Measurements from ENCODE around the gene SLC22A7. TPM values are rescaled to one million over a fixed set of nuclear protein-coding genes. Genes with fewer than 3 reads are reported as not detected.
A peak's percentile ranks its signal among the peaks of the same experiment; 100 is the strongest.

The SLC22A7 gene
- total RNA-seq, 1 donor from 2014 or later, result not detected

- no peaks in the 10 kb centered on the region for H3K9me3 Mint-ChIP-seq
- peak overlapping the region; percentile 26 for H3K4me3 Mint-ChIP-seq
- no peak for TF ChIP-seq CTCF (IDR thresholded peaks at IDR 0.05; ENCODE audit: unreplicated experiment)
- peaks cover 40% of the 10 kb centered on the region for H3K4me1 Mint-ChIP-seq
- no peaks in the 10 kb centered on the region for H3K36me3 Mint-ChIP-seq
- no peak for DNase-seq (ENCODE audit: low spot score in 2 of 2, unreplicated experiment in 2 of 2)
- no peak overlapping the region for H3K27ac Mint-ChIP-seq
- peaks cover 29% of the 10 kb centered on the region for H3K27me3 Mint-ChIP-seq (ENCODE audit: low read depth)
Measured at GRCh38 chr6:43268782-43269272, 29.2 kb upstream of the SLC22A7 start.

- H3K4me3 Mint-ChIP-seq, result peak overlapping the region; percentile 26
- H3K9me3 Mint-ChIP-seq, result no peaks in the 10 kb centered on the region
- no peaks in the 10 kb centered on the region for H3K36me3 Mint-ChIP-seq
- peaks cover 35% of the 10 kb centered on the region for H3K27me3 Mint-ChIP-seq (ENCODE audit: low read depth)
- no peak for TF ChIP-seq CTCF (IDR thresholded peaks at IDR 0.05; ENCODE audit: unreplicated experiment)
- DNase-seq (ENCODE audit: low spot score in 2 of 2, unreplicated experiment in 2 of 2), result peak in 1 of 2 experiments; percentile 59
- no peak overlapping the region for H3K27ac Mint-ChIP-seq
- H3K4me1 Mint-ChIP-seq, result peaks cover 40% of the 10 kb centered on the region
Measured at GRCh38 chr6:43269273-43270007, 28.6 kb upstream of the SLC22A7 start.

- Mint-ChIP-seq H3K27ac (no peak overlapping the region), H3K9me3 (no peaks in the 10 kb centered on the region), H3K27me3 (ENCODE audit: low read depth) (peaks cover 52% of the 10 kb centered on the region), H3K4me1 (peaks cover 47% of the 10 kb centered on the region), H3K36me3 (no peaks in the 10 kb centered on the region), H3K4me3 (no peak overlapping the region)
- no peak for TF ChIP-seq CTCF (IDR thresholded peaks at IDR 0.05; ENCODE audit: unreplicated experiment)
- DNase-seq (ENCODE audit: low spot score in 2 of 2, unreplicated experiment in 2 of 2), result no peak
Measured at GRCh38 chr6:43271103-43271815, 26.8 kb upstream of the SLC22A7 start.

- no peak overlapping the region for H3K4me3 Mint-ChIP-seq
- H3K4me1 Mint-ChIP-seq, result peaks cover 47% of the 10 kb centered on the region
- no peak overlapping the region for H3K27ac Mint-ChIP-seq
- no peaks in the 10 kb centered on the region for H3K36me3 Mint-ChIP-seq
- no peaks in the 10 kb centered on the region for H3K9me3 Mint-ChIP-seq
- no peak for TF ChIP-seq CTCF (IDR thresholded peaks at IDR 0.05; ENCODE audit: unreplicated experiment)
- peaks cover 57% of the 10 kb centered on the region for H3K27me3 Mint-ChIP-seq (ENCODE audit: low read depth)
- DNase-seq (ENCODE audit: low spot score in 2 of 2, unreplicated experiment in 2 of 2), result no peak
Measured at GRCh38 chr6:43271944-43272343, 26.1 kb upstream of the SLC22A7 start.

GRCh38 chr6:43273707-43274106, 24.4 kb upstream of the SLC22A7 start:
- H3K9me3 Mint-ChIP-seq, result no peaks in the 10 kb centered on the region
- H3K4me3 Mint-ChIP-seq, result peak overlapping the region; percentile 29
- peaks cover 64% of the 10 kb centered on the region for H3K27me3 Mint-ChIP-seq (ENCODE audit: low read depth)
- TF ChIP-seq CTCF (IDR thresholded peaks at IDR 0.05; ENCODE audit: unreplicated experiment), result no peak
- peaks cover 47% of the 10 kb centered on the region for H3K4me1 Mint-ChIP-seq
- DNase-seq (ENCODE audit: low spot score in 2 of 2, unreplicated experiment in 2 of 2), result no peak
- H3K36me3 Mint-ChIP-seq, result no peaks in the 10 kb centered on the region
- H3K27ac Mint-ChIP-seq, result no peak overlapping the region

Data from mesothelial cell of epicardium (in vitro differentiated cells).